NCI-H226 (cell line): ENCODE measurements around the gene CUBN.
"Not testable (repeated sequence)": the region's sequence is repeated elsewhere in the genome, so short reads cannot be mapped to it uniquely, and the experiment has no call there.

Source experiments
- DNase-seq: peaks from one replicate; pipeline ENCODE4 v3.0.0-alpha.2; 2015

The CUBN gene

DNA sequence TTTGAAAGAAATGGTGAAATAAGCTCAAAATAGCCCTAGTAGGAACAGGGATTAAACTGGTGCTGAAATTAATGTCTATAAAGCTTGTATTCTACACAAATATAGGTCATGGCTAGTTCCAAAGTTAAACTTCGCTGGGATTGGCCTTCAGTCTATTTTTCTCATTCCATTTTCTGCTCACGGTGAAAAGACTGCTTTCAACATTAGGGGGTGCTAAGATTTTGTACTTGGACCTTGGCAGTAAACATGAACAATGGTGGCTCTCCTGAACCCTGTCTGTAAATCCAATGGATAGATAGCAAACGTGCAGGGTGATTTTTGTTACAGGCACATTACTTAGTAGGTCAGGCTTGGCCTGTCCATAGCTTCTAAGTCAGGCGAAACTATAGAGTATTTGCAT, 276.4 kb downstream of the CUBN start:
- no peak for DNase-seq

DNA sequence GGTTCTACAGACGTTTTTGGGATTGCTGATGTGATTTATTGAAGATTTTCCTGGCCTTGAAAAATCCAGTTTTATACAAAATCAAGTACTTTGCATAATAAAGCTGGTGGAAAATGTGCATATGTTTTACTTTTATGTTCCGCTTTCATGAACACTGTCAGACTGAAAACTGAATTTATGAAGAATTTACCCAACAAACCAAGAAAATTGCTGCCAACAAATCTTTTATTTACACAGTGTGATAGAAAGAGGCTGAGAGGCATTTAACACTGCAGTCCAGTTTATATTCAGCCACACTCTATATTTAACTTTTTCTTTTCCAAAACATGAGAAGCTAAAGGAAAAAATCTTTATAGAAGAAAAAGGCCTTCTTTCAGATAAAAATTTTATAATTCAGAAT, 277.0 kb downstream of the CUBN start:
- no peak for DNase-seq

- DNase-seq: peak; percentile 36
These were observed 281.0 kb downstream of the CUBN start for GRCh38 chr10:16848562-16849154.

- DNase-seq: no peak
These were observed 282.0 kb downstream of the CUBN start for GRCh38 chr10:16847644-16848043.

- no peak for DNase-seq
These were observed 284.4 kb downstream of the CUBN start for GRCh38 chr10:16845248-16845647.

- DNase-seq: peak; percentile 39
These were observed 286.2 kb downstream of the CUBN start for GRCh38 chr10:16843252-16843870.

DNA sequence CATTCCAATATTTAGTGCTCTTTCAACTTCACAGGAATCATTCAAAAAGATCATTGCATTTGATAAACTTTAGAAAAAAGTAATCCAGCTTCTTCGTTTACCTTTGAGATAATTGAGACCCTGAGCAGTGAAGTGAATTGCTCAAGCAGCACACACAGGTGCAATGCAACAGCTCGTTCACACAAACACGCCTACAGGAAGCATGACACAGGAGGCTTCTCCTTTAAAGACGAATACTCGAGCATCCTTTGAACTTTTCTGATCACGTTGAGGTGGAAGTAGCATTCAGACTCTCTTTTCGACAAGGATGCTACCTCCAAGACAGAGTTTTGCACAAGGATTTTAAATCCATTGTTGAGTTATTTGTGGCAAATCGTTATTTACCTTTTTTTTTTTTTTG, 294.4 kb downstream of the CUBN start:
- DNase-seq: no peak

- DNase-seq: peak; percentile 83
These were observed 297.1 kb downstream of the CUBN start for GRCh38 chr10:16832351-16833080.

DNA sequence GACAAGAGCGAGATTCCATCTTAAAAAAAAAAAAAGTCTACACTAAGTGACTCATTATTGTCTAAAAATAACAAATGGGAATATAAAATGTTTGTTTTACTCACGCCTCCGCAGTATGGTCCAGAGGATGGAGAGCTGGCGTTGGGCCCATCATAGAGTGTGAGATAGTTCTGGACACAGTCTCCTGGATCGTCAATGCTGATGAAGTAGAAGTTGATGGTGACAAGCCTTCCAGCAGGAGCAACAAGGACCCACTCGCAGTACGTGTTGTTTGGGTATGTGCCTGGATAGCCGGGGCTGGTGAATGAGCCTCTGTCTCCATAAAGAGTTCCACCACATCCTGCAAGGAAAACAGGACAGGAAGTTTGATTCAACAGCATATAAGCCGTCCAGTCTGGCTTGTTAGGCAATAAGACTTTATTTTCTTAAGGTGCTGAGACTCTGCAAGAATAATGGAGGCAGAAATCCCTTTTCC, 300.9 kb downstream of the CUBN start:
- DNase-seq: no peak

- peak; percentile 22 for DNase-seq
These were observed 301.5 kb downstream of the CUBN start for GRCh38 chr10:16828114-16828568.

- not testable (repeated sequence) for DNase-seq
These were observed 302.1 kb downstream of the CUBN start for GRCh38 chr10:16827474-16827873.

DNA sequence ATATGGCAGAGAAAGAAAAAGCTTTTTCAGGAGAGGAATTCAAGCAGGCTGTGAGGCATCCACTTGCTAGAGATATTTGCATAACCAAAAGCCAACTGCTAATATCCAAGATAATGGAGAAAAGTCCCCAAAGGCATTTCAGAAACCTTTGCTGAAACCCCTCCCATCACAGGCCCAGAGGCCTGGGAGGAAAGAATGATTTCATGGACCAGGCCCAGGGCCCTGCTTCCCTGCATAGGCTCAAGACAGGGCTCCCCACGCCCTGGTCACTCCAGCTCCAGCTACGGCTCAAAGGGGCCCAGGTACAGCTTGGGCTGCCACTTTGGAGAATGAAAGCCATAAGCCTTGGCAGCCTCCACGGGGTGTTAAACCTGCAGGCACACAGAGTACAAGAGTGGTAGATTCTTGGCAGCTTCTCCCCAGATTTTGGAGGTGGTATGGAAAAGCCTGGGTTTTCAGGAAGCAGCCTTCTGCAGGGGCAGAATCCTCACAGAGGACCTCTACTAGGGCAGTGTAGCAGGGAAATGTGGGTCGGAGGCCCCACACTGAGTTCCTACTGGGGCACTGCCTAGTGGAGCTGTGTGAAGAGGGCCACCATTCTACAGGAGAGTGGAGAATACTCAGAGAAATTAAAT, 306.8 kb downstream of the CUBN start:
- DNase-seq: no peak

GRCh38 chr10:16822027-16822426, 307.6 kb downstream of the CUBN start:
- DNase-seq: no peak

DNA sequence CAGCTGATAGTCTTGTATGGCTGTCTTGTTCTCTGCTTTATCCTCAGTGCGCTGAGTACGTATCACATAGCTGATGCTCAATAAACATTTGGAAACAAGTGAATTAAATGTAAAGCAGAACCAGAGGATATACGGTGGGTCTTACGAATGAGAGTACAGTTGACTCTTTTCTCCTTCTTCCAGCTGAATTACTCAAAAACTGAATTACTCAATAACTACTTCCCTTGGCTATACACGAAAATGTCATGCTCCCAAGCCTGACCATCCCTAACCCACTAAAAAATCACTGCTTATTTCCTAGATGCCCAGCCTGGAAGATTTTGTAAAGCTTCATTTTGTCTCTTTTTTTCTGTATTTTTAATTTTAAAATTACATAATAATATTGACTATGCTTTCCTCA, 309.2 kb downstream of the CUBN start:
- no peak for DNase-seq

GRCh38 chr10:16820018-16820417, 309.6 kb downstream of the CUBN start:
- no peak for DNase-seq

DNA sequence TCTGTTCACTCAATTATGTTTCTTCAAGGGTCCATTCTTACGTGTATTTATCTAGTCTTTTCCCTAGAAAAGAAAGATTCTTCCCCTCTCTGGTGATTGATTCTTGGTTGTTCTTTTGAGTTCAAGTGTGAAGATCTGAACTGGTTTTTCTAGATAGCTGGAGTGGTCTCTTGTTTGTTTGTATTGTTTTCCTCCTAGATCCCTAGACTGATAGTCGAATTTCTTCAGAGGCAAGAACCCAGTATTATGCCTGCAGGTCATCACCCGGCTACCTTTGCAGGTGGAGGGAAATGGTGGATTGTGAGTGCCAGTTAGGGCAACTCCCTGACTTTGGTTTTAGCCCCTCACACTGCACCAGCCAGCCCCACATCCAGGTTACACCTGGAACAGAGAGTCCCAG, 310.2 kb downstream of the CUBN start:
- DNase-seq: no peak

GRCh38 chr10:16819026-16819425, 310.6 kb downstream of the CUBN start:
- DNase-seq: no peak

GRCh38 chr10:16817125-16818019, 312.2 kb downstream of the CUBN start, which contains the start of gene RSU1:
TSS of gene RSU1 (minus strand) at chr10:16817424. CDS start at chr10:16817081, 343 bp downstream.
- peak; percentile 99 for DNase-seq

- DNase-seq: no peak
These were observed 312.8 kb downstream of the CUBN start for GRCh38 chr10:16816830-16817124.

DNA sequence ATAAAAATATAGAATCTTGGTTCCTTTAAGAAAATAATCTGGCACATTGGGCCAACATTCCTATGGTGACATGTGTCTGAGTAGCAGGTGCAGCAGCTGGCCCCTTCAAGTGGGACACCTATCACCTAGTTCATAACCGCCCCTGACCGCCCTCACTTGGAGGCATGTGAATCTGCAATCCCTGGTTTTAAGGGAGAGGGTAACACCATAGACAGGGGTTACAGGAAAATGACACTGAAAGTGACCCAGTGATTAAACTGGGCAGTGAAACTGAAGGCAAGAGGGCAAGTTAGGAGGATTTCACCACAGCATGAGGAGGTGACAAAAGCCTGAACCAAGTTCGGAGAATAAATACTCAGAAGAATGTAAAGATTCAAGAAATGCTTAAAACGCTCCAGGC, 313.4 kb downstream of the CUBN start:
- DNase-seq: no peak

- DNase-seq: no peak
These were observed 315.6 kb downstream of the CUBN start for GRCh38 chr10:16814012-16814411.

DNA sequence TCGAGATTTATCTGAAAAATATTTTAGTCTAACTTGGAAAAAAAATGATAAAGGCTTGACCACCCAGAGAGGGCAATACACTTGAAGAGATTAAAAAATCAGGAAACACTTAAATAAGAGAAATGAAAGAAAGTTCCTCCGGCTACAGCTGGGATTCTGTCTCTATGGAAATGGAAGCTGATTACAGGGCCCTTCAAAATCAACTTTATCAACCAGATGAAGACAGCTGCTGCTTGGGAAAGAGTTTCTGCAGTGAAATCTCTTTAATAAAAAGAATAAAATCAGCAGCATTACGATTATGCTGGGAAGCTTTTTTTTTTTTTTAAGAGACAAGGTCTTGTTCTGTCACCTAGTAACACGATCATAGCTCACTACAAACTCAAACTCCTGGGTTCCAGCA, 316.9 kb downstream of the CUBN start:
- DNase-seq: no peak

DNA sequence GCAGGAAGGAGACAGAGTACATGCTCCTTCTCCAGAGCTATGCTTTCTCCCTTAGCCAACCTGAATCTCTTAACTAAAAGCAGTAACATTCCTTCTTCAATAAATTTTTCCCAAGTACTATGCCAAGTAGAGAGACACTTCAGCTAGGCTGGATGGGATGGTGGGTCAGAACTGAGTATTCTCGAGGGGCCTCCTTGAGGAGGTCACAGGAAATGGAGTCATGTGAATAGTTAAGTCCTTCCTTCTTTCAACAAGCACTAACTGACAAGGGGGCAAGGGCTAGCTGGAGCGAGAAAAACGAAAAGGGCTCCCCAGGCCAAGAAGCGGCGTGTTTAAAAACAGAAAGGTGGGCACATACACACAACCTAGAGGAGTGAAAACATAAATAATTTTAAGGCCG, 317.8 kb downstream of the CUBN start:
- DNase-seq: no peak
